Prostate gland (tissue), 2 donors: ENCODE measurements around the gene FBXL13.

Source experiments
- CTCF ChIP-seq, 4 experiments: fragments of 200-600 bp in 2 of 4; fragments of 450-650 bp in 2 of 4; sonication (generic) in 2 of 4; IDR thresholded peaks; 1 replicate in 3 of 4; 2 replicates in 1 of 4; pipeline ENCODE4 v1.5.1; 2016 to 2019; ENCODE audit warnings: antibody characterized with exemption in 4 of 4, mild to moderate bottlenecking in 2 of 4, moderate library complexity in 2 of 4
- POLR2AphosphoS5 ChIP-seq: sonication (generic); formaldehyde crosslinking; IDR thresholded peaks from one replicate; pipeline ENCODE4 v1.6.1; 2017; ENCODE audit warnings: antibody characterized with exemption

GRCh38 chr7:102828286-102828685 lies 246.3 kb downstream of the FBXL13 start:
- TF ChIP-seq CTCF (IDR thresholded peaks at IDR 0.05) = no peak
- no peak for TF ChIP-seq POLR2AphosphoS5
